ENCODE data around the gene TRAFD1.

DNA sequence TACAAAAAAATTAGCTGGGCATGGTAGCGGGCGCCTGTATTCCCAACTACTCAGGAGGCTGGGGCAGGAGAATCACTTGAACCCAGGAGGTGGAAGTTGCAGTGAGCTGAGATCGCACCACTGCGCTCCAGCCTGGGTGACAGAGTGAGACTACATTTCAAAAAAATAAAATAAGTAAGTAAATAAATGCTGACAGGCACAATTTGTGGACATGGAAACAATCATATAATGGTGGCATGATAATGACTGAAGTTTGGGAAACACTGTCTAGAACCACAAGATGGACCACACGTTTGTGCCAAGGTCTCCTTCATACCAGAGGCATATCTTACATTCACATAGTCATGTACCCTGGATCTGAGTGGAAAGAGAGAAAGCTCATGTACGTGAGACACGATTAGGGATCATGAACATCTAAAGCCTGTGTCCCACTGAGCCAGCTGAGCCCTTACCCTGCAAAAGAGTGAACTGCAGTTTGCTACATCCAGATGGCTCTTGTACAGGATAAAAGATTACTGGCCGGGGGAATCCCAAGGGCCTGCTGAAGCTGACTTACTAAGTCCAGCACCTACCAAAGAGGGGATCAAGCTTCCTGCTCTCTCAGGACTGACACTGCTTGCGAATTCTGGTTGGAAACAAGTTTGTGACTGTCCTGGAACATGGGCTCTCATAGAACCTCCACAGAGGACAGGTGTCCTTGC, 62.9 kb downstream of the TRAFD1 start:
- no peak for TF ChIP-seq POLR2A (IDR thresholded peaks at IDR 0.05)
- TF ChIP-seq, protein P1, sequence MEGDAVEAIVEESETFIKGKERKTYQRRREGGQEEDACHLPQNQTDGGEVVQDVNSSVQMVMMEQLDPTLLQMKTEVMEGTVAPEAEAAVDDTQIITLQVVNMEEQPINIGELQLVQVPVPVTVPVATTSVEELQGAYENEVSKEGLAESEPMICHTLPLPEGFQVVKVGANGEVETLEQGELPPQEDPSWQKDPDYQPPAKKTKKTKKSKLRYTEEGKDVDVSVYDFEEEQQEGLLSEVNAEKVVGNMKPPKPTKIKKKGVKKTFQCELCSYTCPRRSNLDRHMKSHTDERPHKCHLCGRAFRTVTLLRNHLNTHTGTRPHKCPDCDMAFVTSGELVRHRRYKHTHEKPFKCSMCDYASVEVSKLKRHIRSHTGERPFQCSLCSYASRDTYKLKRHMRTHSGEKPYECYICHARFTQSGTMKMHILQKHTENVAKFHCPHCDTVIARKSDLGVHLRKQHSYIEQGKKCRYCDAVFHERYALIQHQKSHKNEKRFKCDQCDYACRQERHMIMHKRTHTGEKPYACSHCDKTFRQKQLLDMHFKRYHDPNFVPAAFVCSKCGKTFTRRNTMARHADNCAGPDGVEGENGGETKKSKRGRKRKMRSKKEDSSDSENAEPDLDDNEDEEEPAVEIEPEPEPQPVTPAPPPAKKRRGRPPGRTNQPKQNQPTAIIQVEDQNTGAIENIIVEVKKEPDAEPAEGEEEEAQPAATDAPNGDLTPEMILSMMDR (IDR thresholded peaks at IDR 0.05), result no peak
